NCI-H2081 (cell line): ENCODE data around the gene BHLHE23.
"Not testable (repeated sequence)": the region's sequence is repeated elsewhere in the genome, so short reads cannot be mapped to it uniquely, and the experiment has no call there.

Experiments
- DNase-seq, 2 experiments: peaks; one replicate each; lab custom pipeline; 2025; lab: John Stamatoyannopoulos, UW

BHLHE23 gene

DNA sequence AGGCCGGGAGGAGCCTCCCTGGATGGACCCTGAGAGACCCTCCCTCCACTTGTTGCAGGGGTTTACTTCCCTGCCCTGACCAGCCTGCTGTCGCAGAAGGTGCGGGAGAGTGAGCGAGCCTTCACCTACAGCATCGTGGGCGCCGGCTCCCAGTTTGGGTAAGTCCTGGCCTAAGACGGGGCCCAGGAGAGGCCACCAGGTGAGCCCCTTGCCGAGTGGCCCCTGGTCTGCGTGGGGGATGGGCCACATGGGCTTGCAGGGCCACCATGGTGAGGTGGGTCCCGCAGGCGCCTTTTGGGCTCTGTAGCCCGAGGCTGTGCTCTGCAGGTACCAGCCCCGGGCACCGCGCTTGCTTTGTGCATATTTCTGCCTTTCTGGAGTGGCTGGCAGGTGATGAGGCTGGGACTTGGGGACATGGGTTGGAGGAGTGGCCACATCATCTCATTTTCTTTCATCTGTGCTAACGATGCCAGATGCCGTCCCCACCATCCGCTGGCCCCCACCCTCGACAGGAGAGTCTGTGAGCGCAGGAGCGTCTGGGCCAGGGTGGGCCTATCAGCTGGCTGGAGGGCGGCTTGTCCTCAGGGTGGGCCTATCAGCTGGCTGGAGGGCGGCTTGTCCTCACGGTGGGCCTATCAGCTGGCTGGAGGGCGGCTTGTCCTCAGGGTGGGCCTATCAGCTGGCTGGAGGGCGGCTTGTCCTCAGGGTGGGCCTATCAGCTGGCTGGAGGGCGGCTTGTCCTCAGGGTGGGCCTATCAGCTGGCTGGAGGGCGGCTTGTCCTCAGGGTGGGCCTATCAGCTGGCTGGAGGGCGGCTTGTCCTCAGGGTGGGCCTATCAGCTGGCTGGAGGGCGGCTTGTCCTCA is 46.1 kb downstream of the BHLHE23 start:
- not testable (repeated sequence) for DNase-seq

DNA sequence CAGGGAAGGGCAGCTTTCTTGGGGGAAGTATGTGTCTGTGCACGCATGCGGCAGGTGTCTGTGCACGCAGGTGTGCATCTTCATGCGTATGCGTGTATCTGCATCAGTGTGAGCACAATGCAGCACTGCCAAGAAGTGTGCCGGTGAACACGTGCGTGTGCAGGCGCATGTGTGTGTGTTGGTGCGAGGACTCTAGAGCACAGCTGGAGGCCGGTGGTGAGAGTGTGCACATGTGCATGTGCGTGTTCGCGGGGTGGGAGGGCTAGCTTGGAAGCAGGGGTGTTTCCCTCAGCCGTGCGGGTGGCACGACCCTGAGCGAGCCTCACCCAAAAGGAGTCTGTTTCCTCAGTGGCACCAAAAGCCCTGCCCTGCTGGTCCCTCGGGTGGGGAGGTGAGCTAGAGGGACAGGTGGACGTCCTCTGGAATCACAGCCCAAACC is 46.7 kb downstream of the BHLHE23 start:
- DNase-seq, result no peak

DNA sequence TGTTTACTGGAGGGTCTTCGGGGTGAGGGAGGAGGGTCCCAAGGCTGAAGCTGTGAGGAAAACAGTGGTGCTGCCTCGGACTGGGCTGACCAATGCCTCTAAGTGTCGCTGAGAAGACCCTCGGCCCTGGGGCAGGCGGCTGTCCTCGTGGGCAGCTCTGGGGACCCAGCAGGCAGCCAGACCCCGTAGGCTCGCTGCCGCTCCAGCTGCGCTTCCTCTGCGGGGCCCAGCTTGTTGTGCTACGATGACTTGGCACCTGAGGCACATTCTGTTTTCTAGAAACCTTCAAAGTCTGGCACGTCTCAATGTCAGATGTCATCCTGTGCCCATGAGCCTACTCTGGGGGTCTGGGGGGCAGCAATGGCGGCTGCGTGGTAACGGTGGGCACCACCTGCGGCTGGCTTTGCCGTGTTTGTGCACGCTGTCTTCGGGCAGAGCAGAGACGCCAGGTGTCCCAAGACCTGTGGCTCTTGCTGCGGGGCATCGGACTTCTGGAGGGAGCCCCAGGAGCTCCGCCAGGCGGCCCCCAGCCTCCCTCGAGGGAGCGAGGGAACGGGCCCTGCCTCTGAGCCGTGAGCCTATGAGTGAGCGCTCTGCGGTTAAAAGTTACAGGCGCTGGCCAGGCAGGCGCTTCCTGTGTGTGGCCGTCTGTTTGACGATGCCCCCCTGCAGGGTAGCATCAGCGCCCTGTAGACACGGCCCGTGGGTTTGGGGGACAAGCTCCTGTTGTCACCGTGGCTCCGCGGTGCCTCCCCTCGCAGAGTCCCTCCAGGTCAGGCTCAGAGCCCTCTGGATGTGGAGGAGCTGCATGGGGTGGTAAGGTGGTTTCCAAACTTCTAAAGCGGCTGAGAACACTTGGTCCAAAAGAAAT is 47.4 kb downstream of the BHLHE23 start:
- no peak for DNase-seq

- no peak for DNase-seq
Observed at GRCh38 chr20:62958388-62959100, 48.2 kb downstream of the BHLHE23 start.

- no peak for DNase-seq
Observed at GRCh38 chr20:62957136-62958117, 49.3 kb downstream of the BHLHE23 start.

GRCh38 chr20:62956387-62957135 is 50.2 kb downstream of the BHLHE23 start:
- DNase-seq, result no peak
